K562 (cell line): Measurements from ENCODE around the gene FES. TPM values are rescaled to one million over a fixed set of nuclear protein-coding genes. Genes with fewer than 3 reads are reported as not detected.

Source experiments
- ATF3 ChIP-seq, 2 experiments: fragments of 450-650 bp in 1 of 2; sonication (generic) in 1 of 2; formaldehyde crosslinking in 1 of 2; IDR thresholded peaks in 1 of 2; conservative IDR thresholded peaks in 1 of 2; 2 replicates each; pipeline versions ENCODE4 v1.6.1 to v1.8.1; 2016 to 2023; ENCODE audit warnings: mild to moderate bottlenecking in 2 of 2, moderate library complexity in 2 of 2, inconsistent platforms in 1 of 2, missing genetic modification reagents in 1 of 2
- BRD9 ChIP-seq: fragments of 450-650 bp; IDR thresholded peaks from 2 replicates; pipeline ENCODE4 v1.6.1; 2018; ENCODE audit warnings: low read depth; ENCODE audit not compliant: partially characterized antibody
- CCAR2 ChIP-seq: fragments of 200-400 bp; formaldehyde crosslinking; IDR thresholded peaks from 2 replicates; pipeline ENCODE4 v1.6.1; 2017; ENCODE audit warnings: mild to moderate bottlenecking, low read depth, low read length
- CXXC5 ChIP-seq: fragments of 250-450 bp; sonication (Bioruptor Pico); IDR thresholded peaks from 2 replicates; pipeline ENCODE4 v1.8.0; 2022; ENCODE audit warnings: inconsistent platforms, mild to moderate bottlenecking, moderate library complexity
- EP300 ChIP-seq: IDR thresholded peaks from 2 replicates; pipeline ENCODE4 v1.6.1; 2012; ENCODE audit warnings: low read length, improper control_type of control experiment
- EWSR1 ChIP-seq: fragments of 450-650 bp; IDR thresholded peaks from 2 replicates; pipeline ENCODE4 v1.6.1; 2018; ENCODE audit warnings: borderline replicate concordance, mild to moderate bottlenecking, low read depth, moderate library complexity; ENCODE audit not compliant: partially characterized antibody
- FOS ChIP-seq: IDR thresholded peaks from 3 replicates; pipeline ENCODE4 v1.6.1; 2011; ENCODE audit not compliant: insufficient read length; ENCODE audit errors: extremely low read depth
- FOXM1 ChIP-seq, 2 experiments: fragments of 450-650 bp in 1 of 2; sonication (generic) in 1 of 2; formaldehyde crosslinking in 1 of 2; IDR thresholded peaks; 2 replicates each; pipeline versions ENCODE4 v1.6.1 to v1.9.0; 2017 to 2022; ENCODE audit warnings: low read depth in 2 of 2, mild to moderate bottlenecking in 2 of 2, missing genetic modification reagents in 1 of 2, moderate library complexity in 1 of 2
- FOXO4 ChIP-seq: fragments of 450-650 bp; formaldehyde crosslinking; IDR thresholded peaks from 2 replicates; pipeline ENCODE4 v1.4.0; 2020; ENCODE audit warnings: mild to moderate bottlenecking, moderate library complexity
- HIVEP1 ChIP-seq: fragments of 250-450 bp; sonication (Bioruptor Pico); IDR thresholded peaks from 2 replicates; pipeline ENCODE4 v1.4.0; 2020; ENCODE audit warnings: mild to moderate bottlenecking
- ILK ChIP-seq: fragments of 450-650 bp; IDR thresholded peaks from 2 replicates; pipeline ENCODE4 v1.6.1; 2016; ENCODE audit warnings: missing genetic modification characterization, low read depth, mild to moderate bottlenecking, missing compliant biosample characterization, moderate library complexity, borderline replicate concordance
- KAT8 ChIP-seq: fragments of 450-650 bp; IDR thresholded peaks from 2 replicates; pipeline ENCODE4 v1.6.1; 2016; ENCODE audit warnings: low read depth, mild to moderate bottlenecking
- KLF10 ChIP-seq: fragments of 250-450 bp; sonication (Bioruptor Pico); IDR thresholded peaks from 2 replicates; pipeline ENCODE4 v1.6.1; 2021; ENCODE audit warnings: matching md5 sums
- MBD2 ChIP-seq: sonication (generic); IDR thresholded peaks from 2 replicates; pipeline ENCODE4 v1.6.1; 2016; ENCODE audit warnings: low read depth, borderline replicate concordance
- NELFE ChIP-seq: IDR thresholded peaks from 2 replicates; pipeline ENCODE4 v1.6.1; 2011; ENCODE audit warnings: mild to moderate bottlenecking; ENCODE audit not compliant: insufficient read depth, insufficient read length
- RB1 ChIP-seq: fragments of 450-650 bp; IDR thresholded peaks from 2 replicates; pipeline ENCODE4 v1.6.1; 2017; ENCODE audit warnings: low read depth, mild to moderate bottlenecking
- RBM15 ChIP-seq: fragments of 200-400 bp; formaldehyde crosslinking; IDR thresholded peaks from 2 replicates; pipeline ENCODE4 v1.6.1; 2018; ENCODE audit warnings: mild to moderate bottlenecking, low read length, moderate library complexity; ENCODE audit not compliant: insufficient read depth
- SMARCE1 ChIP-seq: fragments of 450-650 bp; IDR thresholded peaks from 2 replicates; pipeline ENCODE4 v1.7.1; 2016; ENCODE audit warnings: mild to moderate bottlenecking
- SP2 ChIP-seq: IDR thresholded peaks from 2 replicates; pipeline ENCODE4 v1.6.1; 2011; ENCODE audit warnings: mild to moderate bottlenecking, low read depth, low read length, moderate library complexity; ENCODE audit not compliant: poor library complexity, severe bottlenecking; ENCODE audit errors: extremely low read depth
- TAF7 ChIP-seq: fragments of 450-650 bp; IDR thresholded peaks from 2 replicates; pipeline ENCODE4 v1.6.1; 2016; ENCODE audit warnings: missing genetic modification characterization, missing compliant biosample characterization
- TCFL5 ChIP-seq: fragments of 250-450 bp; sonication (Bioruptor Pico); conservative IDR thresholded peaks from 2 replicates; pipeline ENCODE4 v1.6.1; 2021; ENCODE audit warnings: mild to moderate bottlenecking, moderate library complexity, matching md5 sums
- ZBTB7A ChIP-seq: IDR thresholded peaks from 2 replicates; pipeline ENCODE4 v1.6.1; 2011; ENCODE audit warnings: low read depth, mild to moderate bottlenecking, low read length, moderate library complexity, borderline replicate concordance; ENCODE audit not compliant: control insufficient read depth
- ZNF121 ChIP-seq: sonication (generic); formaldehyde crosslinking; conservative IDR thresholded peaks from 2 replicates; pipeline ENCODE4 v1.8.0; 2022; ENCODE audit warnings: missing genetic modification reagents
- ZNF77 ChIP-seq: fragments of 250-450 bp; sonication (Bioruptor Pico); IDR thresholded peaks from 2 replicates; pipeline ENCODE4 v1.5.0; 2020
- polyA plus RNA-seq, 8 experiments: library from polyadenylated mRNA; depleted of rRNA in 4 of 8; stranded (reverse) in 5 of 8; unstranded in 3 of 8; fragments of >200 nt; fragmentation: Nextera tagmentation in 2 of 8; fragmentation: Illumina TruSeq in 1 of 8; extraction: Ambion mirVana in 2 of 8; extraction: Trizol in 1 of 8; gene quantifications; 2 replicates each; pipeline versions ENCODE4 v1.2.1 to v1.2.3, GENCODE V29; 2011 to 2014; ENCODE audit warnings: inconsistent platforms in 1 of 8, missing spikeins in 1 of 8
- total RNA-seq, 7 experiments: library from RNA; depleted of rRNA in 6 of 7; stranded (reverse); fragments of >200 nt in 6 of 7; fragmentation: Illumina TruSeq in 2 of 7; extraction: Trizol in 2 of 7; gene quantifications; 2 replicates each; pipeline versions ENCODE4 v1.2.1 to v1.2.3, GENCODE V29; 2011 to 2021; ENCODE audit warnings: low replicate concordance in 1 of 7

Gene FES
- total and polyA plus RNA-seq, 9 of the 15 experiments (the other 6 are each of a cell fraction or from before 2014, with no cell fraction given): 0.38 to 2.6 (median 0.82) TPM

- TF ChIP-seq FOXO4 (CRISPR knock-in tag): no peak
- TF ChIP-seq ZNF121: no peak
- TF ChIP-seq EWSR1: no peak
- no peak for TF ChIP-seq KAT8
- TF ChIP-seq EP300: peak; percentile 65
- TF ChIP-seq RB1: peak; percentile 14; the same call in 1 of the 2 replicates
- peak; percentile 47; the same call in 1 of the 2 replicates for TF ChIP-seq ZBTB7A
- TF ChIP-seq SP2: no peak
- no peak for TF ChIP-seq CCAR2
- TF ChIP-seq ATF3 (IDR thresholded peaks at IDR 0.05): peak; percentile 94
- TF ChIP-seq ATF3 (CRISPR knock-in tag; conservative IDR thresholded peaks at IDR 0.05): 0 out of 2 replicates have a peak, but pooled peaks have one; percentile 65
- peak; percentile 96 for TF ChIP-seq SMARCE1
- no peak for TF ChIP-seq BRD9
- no peak for TF ChIP-seq FOXM1 (IDR thresholded peaks at IDR 0.05; ENCODE audit: low read depth)
- TF ChIP-seq FOXM1 (CRISPR knock-in tag; IDR thresholded peaks at IDR 0.05; ENCODE audit: low read depth): no peak
- no peak for TF ChIP-seq TAF7
- no peak for TF ChIP-seq ILK (tag)
- peak; percentile 68 for TF ChIP-seq FOS
- no peak for TF ChIP-seq MBD2
- TF ChIP-seq KLF10: no peak
- no peak for TF ChIP-seq RBM15
- TF ChIP-seq CXXC5: peak; percentile 16; the same call in 1 of the 2 replicates
- TF ChIP-seq NELFE: no peak
- no peak for TF ChIP-seq HIVEP1 (CRISPR knock-in tag)
- TF ChIP-seq ZNF77 (CRISPR knock-in tag): no peak
- no peak for TF ChIP-seq TCFL5 (CRISPR knock-in tag)
Observed at GRCh38 chr15:90836296-90836871, 47.9 kb upstream of the FES start (continued).
